ENCODE results near the gene HEXA. TPM values are rescaled to one million over a fixed set of nuclear protein-coding genes. Genes with fewer than 3 reads are reported as not detected.
"Not testable (repeated sequence)": the region's sequence is repeated elsewhere in the genome, so short reads cannot be mapped to it uniquely, and the experiment has no call there.

The HEXA gene
- total and polyA plus RNA-seq, 2 donors from 2014 or later, result 138 to 199 TPM

GRCh38 chr15:72420576-72420975, 44.8 kb upstream of the HEXA start:
- DNase-seq (no peak), FAIRE-seq (no peak)
- intact Hi-C loops (cut with DNase I), result no loop called here
- no peaks in the 10 kb centered on the region for H3K4me1 ChIP-seq (ENCODE audit: control insufficient read depth in 2 of 3, insufficient read depth in 2 of 3, low read depth in 1 of 3, low read length in 3 of 3)
- H3K9ac ChIP-seq (ENCODE audit: low read length in 3 of 3), result no peak overlapping the region
- H3K9me3 ChIP-seq (ENCODE audit: control insufficient read depth in 2 of 3, insufficient read depth in 1 of 3, low read length in 3 of 3), result peaks cover 0 to 3% (median 0%) of the 10 kb centered on the region in 3 donors
- no peak overlapping the region for H3K4me3 ChIP-seq (ENCODE audit: low read length in 3 of 3)
- no peaks in the 10 kb centered on the region for H3K27me3 ChIP-seq (ENCODE audit: control insufficient read depth, insufficient read depth, low read length)
- no peak for TF ChIP-seq CTCF (IDR thresholded peaks at IDR 0.05; ENCODE audit: borderline replicate concordance, extremely low read depth, insufficient read depth)
- H3K36me3 ChIP-seq (ENCODE audit: control insufficient read depth in 2 of 3, insufficient read depth in 3 of 3, low read length in 3 of 3), result no peaks in the 10 kb centered on the region
- no peak overlapping the region for H3K27ac ChIP-seq (ENCODE audit: low read depth in 2 of 2, low read length in 2 of 2)

DNA sequence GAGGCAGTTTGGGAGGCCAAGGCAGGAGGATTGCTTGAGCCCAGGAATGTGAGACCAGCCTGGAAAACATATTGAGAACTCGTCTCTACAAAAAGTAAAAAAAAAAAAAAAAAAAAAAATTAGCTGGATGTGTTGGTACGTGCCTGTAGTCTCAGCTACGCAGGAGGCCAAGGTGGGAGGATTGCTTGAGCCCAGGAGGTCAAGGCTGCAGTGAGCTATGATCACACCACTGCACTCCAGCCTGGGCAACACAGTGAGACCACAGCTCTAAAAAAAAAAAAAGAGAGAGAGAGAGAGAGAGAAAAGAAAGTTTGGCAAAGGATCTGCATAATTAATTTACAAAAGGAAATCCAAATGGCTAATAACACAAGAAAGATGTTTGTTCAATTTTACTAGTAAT, 44.0 kb upstream of the HEXA start:
- H3K27me3 ChIP-seq (ENCODE audit: control insufficient read depth, insufficient read depth, low read length); H3K36me3 ChIP-seq (ENCODE audit: control insufficient read depth in 2 of 3, insufficient read depth in 3 of 3, low read length in 3 of 3); intact Hi-C loops (cut with DNase I); H3K4me1 ChIP-seq (ENCODE audit: control insufficient read depth in 2 of 3, insufficient read depth in 2 of 3, low read depth in 1 of 3, low read length in 3 of 3); H3K4me3 ChIP-seq (ENCODE audit: low read length in 3 of 3); H3K9ac ChIP-seq (ENCODE audit: low read length in 3 of 3); DNase-seq; H3K27ac ChIP-seq (ENCODE audit: low read depth in 2 of 2, low read length in 2 of 2); H3K9me3 ChIP-seq (ENCODE audit: control insufficient read depth in 2 of 3, insufficient read depth in 1 of 3, low read length in 3 of 3); FAIRE-seq: not testable (repeated sequence)

GRCh38 chr15:72415304-72415703, 39.5 kb upstream of the HEXA start:
- no peaks in the 10 kb centered on the region for H3K27me3 ChIP-seq (ENCODE audit: control insufficient read depth, insufficient read depth, low read length)
- DNase-seq (no peak), FAIRE-seq (no peak)
- intact Hi-C loops (cut with DNase I), result no loop called here
- H3K4me1 ChIP-seq (ENCODE audit: control insufficient read depth in 2 of 3, insufficient read depth in 2 of 3, low read depth in 1 of 3, low read length in 3 of 3), result no peaks in the 10 kb centered on the region
- H3K4me3 ChIP-seq (ENCODE audit: low read length in 3 of 3), result no peak overlapping the region
- no peak overlapping the region for H3K9ac ChIP-seq (ENCODE audit: low read length in 3 of 3)
- no peaks in the 10 kb centered on the region for H3K9me3 ChIP-seq (ENCODE audit: control insufficient read depth in 2 of 3, insufficient read depth in 1 of 3, low read length in 3 of 3)
- no peak overlapping the region for H3K27ac ChIP-seq (ENCODE audit: low read depth in 2 of 2, low read length in 2 of 2)
- TF ChIP-seq CTCF (IDR thresholded peaks at IDR 0.05; ENCODE audit: borderline replicate concordance, extremely low read depth, insufficient read depth), result no peak
- no peaks in the 10 kb centered on the region for H3K36me3 ChIP-seq (ENCODE audit: control insufficient read depth in 2 of 3, insufficient read depth in 3 of 3, low read length in 3 of 3)

- H3K27ac ChIP-seq (ENCODE audit: low read depth in 2 of 2, low read length in 2 of 2); H3K4me1 ChIP-seq (ENCODE audit: control insufficient read depth in 2 of 3, insufficient read depth in 2 of 3, low read depth in 1 of 3, low read length in 3 of 3); H3K36me3 ChIP-seq (ENCODE audit: control insufficient read depth in 2 of 3, insufficient read depth in 3 of 3, low read length in 3 of 3); H3K9me3 ChIP-seq (ENCODE audit: control insufficient read depth in 2 of 3, insufficient read depth in 1 of 3, low read length in 3 of 3); intact Hi-C loops (cut with DNase I); H3K27me3 ChIP-seq (ENCODE audit: control insufficient read depth, insufficient read depth, low read length); FAIRE-seq; H3K4me3 ChIP-seq (ENCODE audit: low read length in 3 of 3); H3K9ac ChIP-seq (ENCODE audit: low read length in 3 of 3); DNase-seq: not testable (repeated sequence)
These were observed 37.5 kb upstream of the HEXA start for GRCh38 chr15:72413337-72413736.

DNA sequence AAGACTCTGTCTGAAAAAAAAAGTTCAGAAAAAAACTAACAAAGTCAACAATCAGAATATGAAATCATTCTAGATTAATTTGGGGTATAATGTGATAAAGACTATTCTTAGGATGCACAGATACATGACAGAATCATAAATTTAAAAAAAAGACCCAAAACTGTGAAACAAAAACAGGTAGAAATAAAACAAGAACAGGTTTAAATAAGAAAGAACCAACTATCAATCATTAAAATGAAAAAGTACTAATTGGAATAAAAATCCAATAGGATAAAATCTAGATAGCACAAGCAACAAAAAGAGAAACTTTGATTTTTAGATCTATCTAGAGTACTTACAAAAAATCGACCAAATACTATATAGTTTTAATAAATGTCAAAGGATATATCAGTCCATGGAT, 35.7 kb upstream of the HEXA start:
- H3K9me3 ChIP-seq (ENCODE audit: control insufficient read depth in 2 of 3, insufficient read depth in 1 of 3, low read length in 3 of 3), result no peaks in the 10 kb centered on the region
- H3K9ac ChIP-seq (ENCODE audit: low read length in 3 of 3), result no peak overlapping the region
- no peak overlapping the region for H3K4me3 ChIP-seq (ENCODE audit: low read length in 3 of 3)
- intact Hi-C loops (cut with DNase I), result no loop called here
- no peak for TF ChIP-seq CTCF (IDR thresholded peaks at IDR 0.05; ENCODE audit: borderline replicate concordance, extremely low read depth, insufficient read depth)
- H3K36me3 ChIP-seq (ENCODE audit: control insufficient read depth in 2 of 3, insufficient read depth in 3 of 3, low read length in 3 of 3), result no peaks in the 10 kb centered on the region
- FAIRE-seq (no peak), DNase-seq (no peak)
- H3K27me3 ChIP-seq (ENCODE audit: control insufficient read depth, insufficient read depth, low read length), result no peaks in the 10 kb centered on the region
- H3K4me1 ChIP-seq (ENCODE audit: control insufficient read depth in 2 of 3, insufficient read depth in 2 of 3, low read depth in 1 of 3, low read length in 3 of 3), result no peaks in the 10 kb centered on the region
- H3K27ac ChIP-seq (ENCODE audit: low read depth in 2 of 2, low read length in 2 of 2), result no peak overlapping the region

All from kidney (tissue), 14 donors.